GM12892 (cell line): ENCODE results near the gene HSPA1B.

Experiments used
- POLR2A ChIP-seq: IDR thresholded peaks from 2 replicates; pipeline ENCODE4 v1.6.1; 2011; ENCODE audit warnings: low read depth, low read length, control low read depth
- POLR2AphosphoS5 ChIP-seq: IDR thresholded peaks from 2 replicates; pipeline ENCODE4 v1.6.1; 2011; ENCODE audit warnings: low read depth, low read length, control low read depth
- TAF1 ChIP-seq: IDR thresholded peaks from 2 replicates; pipeline ENCODE4 v1.6.1; 2011; ENCODE audit warnings: low read depth, mild to moderate bottlenecking, control low read depth, low read length, borderline replicate concordance

DNA sequence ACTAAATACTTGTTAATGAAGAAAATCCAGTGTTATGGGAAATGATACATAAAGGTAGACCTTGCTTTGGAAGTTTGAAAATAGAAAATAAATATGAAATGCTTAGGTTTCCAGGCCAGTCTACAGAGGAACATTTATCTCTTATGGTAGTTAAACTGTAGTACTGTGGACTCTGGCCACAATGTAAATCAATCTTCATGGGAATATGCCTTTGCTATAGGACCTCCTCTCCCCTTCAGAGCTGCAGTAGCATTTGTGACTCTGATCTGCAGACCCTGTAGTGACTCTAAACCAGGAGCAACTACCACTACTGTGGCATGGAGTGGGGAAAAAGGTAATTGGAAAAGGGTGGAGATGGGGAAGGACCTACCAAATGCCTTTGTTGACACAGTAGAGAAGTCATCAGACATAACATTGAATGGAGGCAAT, 7.7 kb upstream of the HSPA1B start:
- TF ChIP-seq TAF1 (no peak), POLR2AphosphoS5 (no peak), POLR2A (no peak)
